Lung (tissue), 12 donors: ENCODE results near the gene ADAMTS14. TPM values are rescaled to one million over a fixed set of nuclear protein-coding genes. Genes with fewer than 3 reads are reported as not detected.

Source experiments
- ATAC-seq: fragments of 200-7000 bp; cut with Tn5 transposase; one replicate; pipeline ENCODE4 v1.9.1; 2020; ENCODE audit warnings: moderate number of reproducible peaks; ENCODE audit not compliant: insufficient read depth, low FRiP score
- DNase-seq, 3 donors: peaks; one replicate each; pipeline ENCODE4 v3.0.0-alpha.2; 2013 to 2017
- H3K27ac ChIP-seq, 2 donors: one replicate each; pipeline ENCODE4 v1.5.1; 2013; ENCODE audit warnings: mild to moderate bottlenecking in 2 of 2, moderate library complexity in 2 of 2, control low read depth in 1 of 2, inconsistent platforms in 1 of 2, low read depth in 1 of 2, low read length in 1 of 2
- H3K27me3 ChIP-seq, 3 donors: one replicate each; pipeline ENCODE4 v1.5.1; 2013; ENCODE audit warnings: low read length in 2 of 3; ENCODE audit not compliant: control insufficient read depth in 3 of 3, insufficient read depth in 3 of 3
- H3K36me3 ChIP-seq, 4 donors: one replicate each; pipeline ENCODE4 v1.5.1; 2013; ENCODE audit warnings: low read length in 4 of 4, mild to moderate bottlenecking in 1 of 4, moderate library complexity in 1 of 4; ENCODE audit not compliant: control insufficient read depth in 4 of 4, insufficient read depth in 4 of 4
- H3K4me1 ChIP-seq, 5 donors: one replicate each; pipeline ENCODE4 v1.5.1; 2013; ENCODE audit warnings: low read length in 5 of 5, mild to moderate bottlenecking in 2 of 5, moderate library complexity in 1 of 5; ENCODE audit not compliant: control insufficient read depth in 5 of 5, insufficient read depth in 5 of 5
- H3K4me3 ChIP-seq: one replicate; pipeline ENCODE4 v1.5.1; 2013; ENCODE audit warnings: mild to moderate bottlenecking, control low read depth, moderate library complexity
- H3K9ac ChIP-seq, 2 donors: one replicate each; pipeline ENCODE4 v1.5.1; 2013; ENCODE audit warnings: low read length in 2 of 2, control low read depth in 1 of 2; ENCODE audit not compliant: insufficient read depth in 1 of 2
- H3K9me3 ChIP-seq, 4 donors: one replicate each; pipeline ENCODE4 v1.5.1; 2013; ENCODE audit warnings: low read length in 3 of 4, mild to moderate bottlenecking in 1 of 4, moderate library complexity in 1 of 4; ENCODE audit not compliant: control insufficient read depth in 4 of 4, insufficient read depth in 3 of 4
- CTCF ChIP-seq: IDR thresholded peaks from 2 replicates; pipeline ENCODE4 v1.5.1; 2012; ENCODE audit warnings: mild to moderate bottlenecking; ENCODE audit errors: control extremely low read depth, extremely low read depth
- WGBS, 2 donors: extraction: QIAGEN DNeasy Blood & Tissue Kit; methylation state at CpG; one replicate each; pipeline ENCODE4 v1.1.7; 2013; 5-methylcytosine and 5-hydroxymethylcytosine counted together
- polyA plus RNA-seq, 2 donors: library from polyadenylated mRNA; stranded (reverse); fragments of 200-250 nt; gene quantifications; one replicate each; pipeline ENCODE4 v1.2.1, GENCODE V29; 2013
- total RNA-seq, 2 donors: library from RNA; depleted of rRNA in 1 of 2; stranded (reverse); fragments of >200 nt in 1 of 2; gene quantifications; one replicate each; pipeline ENCODE4 v1.2.1, GENCODE V29; 2014 to 2021
- donor health status: control.
- donor health status: control.
- donor health status: Bipolar disorder and iron deficiency.
- donor health status: healthy.
- donor health status: DM: yes; HTN: yes; CAD: no.

ADAMTS14 gene
- total and polyA plus RNA-seq, 4 donors, result 0.47 to 3.9 (median 1.2) TPM

DNA sequence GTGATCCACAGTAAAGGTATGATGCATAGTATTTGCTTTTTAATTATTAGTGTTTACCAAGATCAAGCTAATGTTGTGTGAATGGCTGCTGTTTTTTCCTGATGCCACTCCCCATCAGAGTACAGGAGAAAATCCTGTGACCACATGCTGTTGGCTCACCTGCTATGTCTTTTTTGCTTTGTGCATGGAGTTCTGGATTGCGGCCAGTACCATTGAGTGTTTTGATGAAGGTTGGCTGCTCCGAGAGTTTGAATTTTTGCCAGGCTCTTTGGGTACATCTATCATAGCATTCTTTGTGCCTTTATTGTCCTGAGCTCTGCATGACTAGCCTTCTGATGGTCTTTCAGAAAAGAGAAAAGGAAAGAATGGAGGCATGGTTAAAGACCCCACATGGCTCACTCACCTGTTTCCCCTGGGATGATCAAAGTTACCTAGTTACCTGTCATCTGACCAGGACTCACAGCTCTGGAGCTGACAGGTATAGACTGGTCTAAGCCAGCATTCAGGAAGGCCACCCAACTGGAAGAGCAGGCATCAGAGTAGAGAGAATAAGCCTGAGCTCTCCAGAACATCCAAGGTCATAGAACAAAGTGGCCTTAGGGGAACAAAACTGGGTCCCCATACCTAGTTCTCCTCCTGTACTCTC is 131.6 kb downstream of the ADAMTS14 start:
- Histone ChIP-seq H3K36me3 (no peaks in the 10 kb centered on the region), H3K9me3 (no peaks in the 10 kb centered on the region), H3K4me3 (no peak overlapping the region), H3K27ac (no peak overlapping the region), H3K27me3 (no peaks in the 10 kb centered on the region), H3K4me1 (peaks cover 0 to 2% (median 0%) of the 10 kb centered on the region in 5 donors), H3K9ac (no peak overlapping the region)
- 60 to 82% methylated on average over 2 of the region's 2 CpGs for WGBS, 2 donors
- DNase-seq (no peak), ATAC-seq (no peak)
- no peak for TF ChIP-seq CTCF

DNA sequence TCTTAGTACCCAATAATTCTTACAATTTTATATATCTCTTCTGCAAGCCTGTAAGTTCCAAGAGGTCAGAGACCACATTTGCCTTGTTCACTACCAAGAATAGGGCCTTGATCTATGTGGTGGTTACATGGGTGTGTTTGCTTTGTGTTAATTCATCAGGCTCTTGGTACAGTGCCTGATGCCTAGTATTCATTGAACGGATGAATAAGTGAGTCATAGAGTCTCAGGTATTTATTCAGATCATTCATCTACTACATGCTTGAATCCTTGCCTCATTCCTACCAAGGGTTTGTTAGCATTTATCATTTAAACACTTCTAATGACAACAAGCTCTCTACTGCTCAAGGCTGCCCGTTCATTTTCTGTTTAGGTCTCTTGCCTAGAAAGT is 132.1 kb downstream of the ADAMTS14 start:
- H3K4me1 ChIP-seq, result peaks cover 0 to 4% (median 0%) of the 10 kb centered on the region in 5 donors
- H3K9ac ChIP-seq, result no peak overlapping the region
- H3K36me3 ChIP-seq, result no peaks in the 10 kb centered on the region
- no peak overlapping the region for H3K4me3 ChIP-seq
- H3K9me3 ChIP-seq, result no peaks in the 10 kb centered on the region
- no peak overlapping the region for H3K27ac ChIP-seq
- no peak for DNase-seq
- no peak for TF ChIP-seq CTCF
- H3K27me3 ChIP-seq, result no peaks in the 10 kb centered on the region
- ATAC-seq, result no peak
- 56 to 83% methylated on average over 2 of the region's 2 CpGs for WGBS, 2 donors

GRCh38 chr10:70805619-70806215 is 133.4 kb downstream of the ADAMTS14 start:
- 97 to 98% methylated on average over 3 of the region's 3 CpGs for WGBS, 2 donors
- Histone ChIP-seq H3K4me1 (peaks cover 0 to 4% (median 0%) of the 10 kb centered on the region in 5 donors), H3K4me3 (no peak overlapping the region), H3K36me3 (no peaks in the 10 kb centered on the region), H3K27me3 (no peaks in the 10 kb centered on the region), H3K9me3 (no peaks in the 10 kb centered on the region), H3K27ac (no peak overlapping the region), H3K9ac (no peak overlapping the region)
- no peak for DNase-seq
- TF ChIP-seq CTCF, result no peak
- no peak for ATAC-seq
